Activated naive CD4-positive, alpha-beta T cell (primary cell): ENCODE data around the gene AOPEP.
A peak's percentile ranks its signal among the peaks of the same experiment; 100 is the strongest.

ENCODE experiments used
- DNase-seq, 4 experiments: peaks; one replicate each; lab custom pipeline; 2025; lab: John Stamatoyannopoulos, UW

Gene AOPEP

GRCh38 chr9:94726495-94727191 is at the start of gene AOPEP:
Gene AOPEP (plus strand): TSS chr9:94726699. CDS start chr9:94759784, 33,085 bp downstream.
- DNase-seq: peak; percentile 95 to 99 (median 98)

GRCh38 chr9:94677929-94678328 is 48.6 kb upstream of the AOPEP start:
- no peak for DNase-seq

GRCh38 chr9:94679587-94679986 is 46.9 kb upstream of the AOPEP start:
- no peak for DNase-seq

GRCh38 chr9:94680020-94680419 is 46.5 kb upstream of the AOPEP start:
- no peak for DNase-seq

- DNase-seq: no peak
Measured at GRCh38 chr9:94680621-94681020, 45.9 kb upstream of the AOPEP start.

- DNase-seq: peak; percentile 4 to 33 (median 6)
Measured at GRCh38 chr9:94681508-94681907, 45.0 kb upstream of the AOPEP start.

GRCh38 chr9:94685359-94685758 is 41.1 kb upstream of the AOPEP start:
- no peak for DNase-seq

GRCh38 chr9:94687451-94687850 is 39.0 kb upstream of the AOPEP start:
- DNase-seq: no peak

GRCh38 chr9:94690344-94690743 is 36.2 kb upstream of the AOPEP start:
- no peak for DNase-seq

- no peak for DNase-seq
Measured at GRCh38 chr9:94692601-94693000, 33.9 kb upstream of the AOPEP start.

- no peak for DNase-seq
Measured at GRCh38 chr9:94693485-94694204, 32.9 kb upstream of the AOPEP start.

GRCh38 chr9:94696545-94696944 is 30.0 kb upstream of the AOPEP start:
- DNase-seq: no peak

GRCh38 chr9:94697972-94698581 is 28.4 kb upstream of the AOPEP start:
- DNase-seq: no peak

GRCh38 chr9:94699715-94700373 is 26.7 kb upstream of the AOPEP start:
- no peak for DNase-seq

GRCh38 chr9:94700445-94700844 is 26.1 kb upstream of the AOPEP start:
- DNase-seq: no peak

- no peak for DNase-seq
Measured at GRCh38 chr9:94703488-94704140, 22.9 kb upstream of the AOPEP start.

- DNase-seq: no peak
Measured at GRCh38 chr9:94705162-94705702, 21.3 kb upstream of the AOPEP start.

- DNase-seq: no peak
Measured at GRCh38 chr9:94706922-94707321, 19.6 kb upstream of the AOPEP start.

- DNase-seq: no peak
Measured at GRCh38 chr9:94713436-94714215, 12.9 kb upstream of the AOPEP start.

- DNase-seq: no peak
Measured at GRCh38 chr9:94714494-94714893, 12.0 kb upstream of the AOPEP start.

- DNase-seq: no peak
Measured at GRCh38 chr9:94717761-94718160, 8.7 kb upstream of the AOPEP start.
